Thoracic aorta (tissue), 2 donors: ENCODE measurements around the gene MRGPRX1. TPM values are rescaled to one million over a fixed set of nuclear protein-coding genes. Genes with fewer than 3 reads are reported as not detected.

Experiments used
- ATAC-seq: fragments of 150-250 bp; one replicate; pipeline ENCODE4 v1.8.0; 2017; ENCODE audit warnings: low read depth; ENCODE audit not compliant: insufficient number of reproducible peaks, low FRiP score
- DNase-seq: peaks from one replicate; pipeline ENCODE4 v3.0.0-alpha.2; 2020; ENCODE audit warnings: low spot score
- H3K27ac ChIP-seq, 2 donors: fragments of 200-600 bp; sonication (generic); 1 replicate in 1 of 2; 2 replicates in 1 of 2; pipeline ENCODE4 v1.5.1; 2016; ENCODE audit warnings: mild to moderate bottlenecking in 2 of 2, moderate library complexity in 2 of 2
- H3K27me3 ChIP-seq: fragments of 200-600 bp; sonication (generic); replicated peaks from 2 replicates; pipeline ENCODE4 v1.6.0; 2016; ENCODE audit warnings: mild to moderate bottlenecking; ENCODE audit not compliant: insufficient read depth
- H3K36me3 ChIP-seq: fragments of 200-600 bp; sonication (generic); one replicate; pipeline ENCODE4 v1.5.1; 2016
- H3K4me1 ChIP-seq, 2 donors: fragments of 200-600 bp; sonication (generic); 1 replicate in 1 of 2; 2 replicates in 1 of 2; pipeline versions ENCODE4 v1.5.1 to v1.6.0; 2016; ENCODE audit warnings: low read depth in 2 of 2, mild to moderate bottlenecking in 1 of 2; ENCODE audit not compliant: control insufficient read depth in 1 of 2
- H3K4me3 ChIP-seq: fragments of 200-600 bp; sonication (generic); 2 replicates; pipeline ENCODE4 v1.5.1; 2016; ENCODE audit warnings: mild to moderate bottlenecking
- H3K9me3 ChIP-seq: fragments of 200-600 bp; sonication (generic); 2 replicates; pipeline ENCODE4 v1.5.1; 2016
- total RNA-seq, 2 donors: library from RNA; depleted of rRNA; stranded (reverse); fragments of >200 nt; gene quantifications; one replicate each; pipeline versions ENCODE4 v1.1.0 to v1.2.3, GENCODE V29; 2016
- TF ChIP-seq, protein P1 (sequence below): fragments of 200-600 bp; sonication (generic); IDR thresholded peaks from one replicate; pipeline ENCODE4 v1.5.1; 2019; ENCODE audit warnings: antibody characterized with exemption

MRGPRX1 gene
- total RNA-seq, 2 donors from 2014 or later = not detected

DNA sequence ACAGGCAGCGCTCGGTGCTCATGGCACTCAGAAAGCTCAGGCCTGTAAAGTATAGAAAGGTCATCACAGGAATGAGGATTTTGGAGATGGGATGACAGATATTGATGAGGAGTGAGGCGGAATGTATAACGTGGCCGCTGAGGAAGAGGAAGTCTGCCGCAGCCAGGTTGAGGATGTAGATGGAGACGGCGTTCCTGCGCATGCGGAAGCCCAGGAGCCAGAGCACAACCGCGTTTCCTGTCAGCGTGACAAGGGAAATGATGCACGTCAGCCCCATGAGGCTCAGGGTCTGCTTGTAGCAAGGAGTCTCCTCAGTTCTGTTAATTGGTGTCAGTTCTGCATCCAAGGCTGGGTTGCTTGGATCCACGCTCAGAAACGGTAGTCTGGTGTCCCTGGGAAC, 33.1 kb upstream of the MRGPRX1 start:
- ATAC-seq (no peak), DNase-seq (no peak)
- Histone ChIP-seq H3K36me3 (no peaks in the 10 kb centered on the region), H3K27ac (no peak overlapping the region), H3K4me3 (no peak overlapping the region), H3K9me3 (no peaks in the 10 kb centered on the region), H3K27me3 (no peaks in the 10 kb centered on the region), H3K4me1 (no peaks in the 10 kb centered on the region)
- TF ChIP-seq, protein P1, sequence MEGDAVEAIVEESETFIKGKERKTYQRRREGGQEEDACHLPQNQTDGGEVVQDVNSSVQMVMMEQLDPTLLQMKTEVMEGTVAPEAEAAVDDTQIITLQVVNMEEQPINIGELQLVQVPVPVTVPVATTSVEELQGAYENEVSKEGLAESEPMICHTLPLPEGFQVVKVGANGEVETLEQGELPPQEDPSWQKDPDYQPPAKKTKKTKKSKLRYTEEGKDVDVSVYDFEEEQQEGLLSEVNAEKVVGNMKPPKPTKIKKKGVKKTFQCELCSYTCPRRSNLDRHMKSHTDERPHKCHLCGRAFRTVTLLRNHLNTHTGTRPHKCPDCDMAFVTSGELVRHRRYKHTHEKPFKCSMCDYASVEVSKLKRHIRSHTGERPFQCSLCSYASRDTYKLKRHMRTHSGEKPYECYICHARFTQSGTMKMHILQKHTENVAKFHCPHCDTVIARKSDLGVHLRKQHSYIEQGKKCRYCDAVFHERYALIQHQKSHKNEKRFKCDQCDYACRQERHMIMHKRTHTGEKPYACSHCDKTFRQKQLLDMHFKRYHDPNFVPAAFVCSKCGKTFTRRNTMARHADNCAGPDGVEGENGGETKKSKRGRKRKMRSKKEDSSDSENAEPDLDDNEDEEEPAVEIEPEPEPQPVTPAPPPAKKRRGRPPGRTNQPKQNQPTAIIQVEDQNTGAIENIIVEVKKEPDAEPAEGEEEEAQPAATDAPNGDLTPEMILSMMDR = no peak

DNA sequence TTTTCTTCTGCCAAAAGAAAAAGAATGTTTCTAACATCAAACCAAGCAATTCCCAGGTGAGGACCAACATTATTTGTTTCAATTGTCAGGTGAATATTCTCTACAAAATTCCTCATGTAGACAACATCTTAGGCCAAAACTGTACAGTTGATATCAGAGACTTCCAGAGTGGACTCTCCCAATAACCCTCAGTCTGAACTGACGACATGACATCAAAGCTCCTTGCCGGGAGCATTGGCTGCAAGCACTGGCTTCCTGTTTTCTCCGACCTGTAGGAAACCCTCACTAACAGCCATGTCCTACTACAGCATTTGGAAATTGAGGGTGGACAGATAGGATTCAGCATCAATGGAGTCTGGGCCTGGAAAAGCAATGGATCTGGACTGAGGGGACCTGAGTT, 30.5 kb upstream of the MRGPRX1 start:
- Histone ChIP-seq H3K4me1 (no peaks in the 10 kb centered on the region), H3K4me3 (no peak overlapping the region), H3K27me3 (no peaks in the 10 kb centered on the region), H3K9me3 (no peaks in the 10 kb centered on the region), H3K36me3 (no peaks in the 10 kb centered on the region), H3K27ac (no peak overlapping the region)
- ATAC-seq (no peak), DNase-seq (no peak)
- TF ChIP-seq, protein P1 = no peak

DNA sequence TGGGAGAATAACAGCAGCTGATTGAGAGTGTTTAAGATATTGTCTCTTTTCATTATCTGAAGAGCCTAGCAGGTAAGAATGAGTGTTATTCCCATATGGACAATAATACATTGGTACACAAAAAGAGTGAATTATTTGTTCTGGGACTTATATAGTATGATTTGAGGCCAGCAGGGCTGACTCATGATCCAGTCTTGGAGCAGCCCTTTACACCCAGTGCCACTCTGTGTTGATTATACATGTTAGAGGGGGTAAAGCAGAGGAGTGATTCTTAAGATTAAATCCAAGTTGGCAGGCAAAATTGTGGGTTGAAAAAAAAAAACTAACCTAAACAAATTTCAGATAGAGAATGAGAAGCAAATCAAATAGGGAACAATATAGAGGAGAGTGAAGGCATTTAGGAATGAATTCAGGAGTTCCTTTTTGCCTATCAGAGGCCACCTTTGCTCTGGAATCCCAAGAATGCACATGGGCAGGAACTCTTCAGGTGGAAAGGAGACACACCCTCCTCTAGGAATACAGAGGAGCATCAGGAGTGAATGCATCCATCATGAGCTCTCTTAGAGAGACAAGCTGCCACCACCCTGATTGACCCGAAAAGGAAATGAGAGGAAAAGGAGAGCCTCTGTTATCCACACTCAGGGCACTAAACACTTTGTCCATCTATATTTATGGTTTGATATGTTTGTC, 19.2 kb upstream of the MRGPRX1 start:
- ATAC-seq = no peak
- Histone ChIP-seq H3K36me3 (no peaks in the 10 kb centered on the region), H3K27me3 (no peaks in the 10 kb centered on the region), H3K4me1 (no peaks in the 10 kb centered on the region), H3K9me3 (no peaks in the 10 kb centered on the region), H3K4me3 (no peak overlapping the region), H3K27ac (no peak overlapping the region)
- DNase-seq = no peak
- TF ChIP-seq, protein P1 = no peak

DNA sequence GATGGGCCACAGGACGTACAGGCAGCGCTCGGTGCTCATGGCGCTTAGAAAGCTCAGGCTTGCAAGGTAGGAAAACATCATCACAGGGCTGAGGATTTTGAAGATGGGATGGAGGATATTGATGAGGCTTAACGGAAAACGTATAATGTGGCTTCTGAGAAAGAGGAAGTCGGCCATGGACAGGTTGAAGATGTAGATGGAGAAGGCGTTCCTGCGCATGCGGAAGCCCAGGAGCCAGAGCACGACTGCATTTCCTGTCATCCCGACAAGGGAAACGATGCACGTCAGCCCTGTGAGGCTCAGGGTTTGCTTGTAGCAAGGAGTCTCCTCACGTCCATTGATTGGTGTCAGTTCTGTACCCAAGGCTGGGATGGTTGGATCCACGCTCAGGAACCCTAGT, 17.4 kb upstream of the MRGPRX1 start:
- DNase-seq = no peak
- Histone ChIP-seq H3K36me3 (no peaks in the 10 kb centered on the region), H3K4me1 (no peaks in the 10 kb centered on the region), H3K27ac (no peak overlapping the region), H3K4me3 (no peak overlapping the region), H3K27me3 (no peaks in the 10 kb centered on the region), H3K9me3 (no peaks in the 10 kb centered on the region)
- no peak for ATAC-seq
- TF ChIP-seq, protein P1 = no peak

DNA sequence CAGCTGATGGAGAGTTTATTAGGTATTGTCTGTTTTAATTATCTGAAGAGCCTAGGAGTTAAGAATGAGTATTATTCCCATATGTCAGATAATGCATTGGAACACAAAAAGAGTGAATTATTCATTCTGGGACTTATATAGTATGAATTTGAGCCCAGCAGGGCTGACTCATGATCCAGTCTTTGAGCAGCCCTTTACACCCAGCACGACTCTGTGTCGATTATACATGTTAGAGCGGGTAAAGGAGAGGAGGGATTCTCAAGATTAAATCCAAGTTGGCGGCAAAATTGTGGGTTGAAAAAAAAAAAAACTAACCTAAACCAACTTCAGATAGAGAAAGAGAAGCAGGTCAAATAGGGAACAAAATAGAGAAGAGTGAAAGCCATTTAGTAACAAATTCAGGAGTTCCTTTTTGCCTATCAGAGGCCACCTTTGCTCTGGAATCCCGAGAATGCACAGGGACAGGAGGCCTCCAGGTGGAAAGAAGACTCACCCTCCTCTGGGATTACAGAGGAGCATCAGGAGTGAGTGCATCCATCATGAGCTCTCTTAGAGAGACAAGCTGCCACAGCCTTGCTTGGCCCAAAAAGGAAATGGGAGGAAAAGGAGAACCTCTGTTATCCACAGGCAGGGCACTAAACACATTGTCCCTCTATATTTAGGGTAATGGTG, 3.1 kb downstream of the MRGPRX1 start:
- Histone ChIP-seq H3K27ac (no peak overlapping the region), H3K9me3 (no peaks in the 10 kb centered on the region), H3K4me1 (no peaks in the 10 kb centered on the region), H3K27me3 (no peaks in the 10 kb centered on the region), H3K4me3 (no peak overlapping the region), H3K36me3 (no peaks in the 10 kb centered on the region)
- TF ChIP-seq, protein P1 = no peak
- no peak for DNase-seq
- no peak for ATAC-seq
